Natural killer cell treated with Interleukin-12 subunit alpha and Interleukin-12 subunit beta and Interleukin-15 and Interleukin-18, amount 100 ng/mL, for 72 hours (primary cell): ENCODE measurements around the gene COQ10B. TPM values are rescaled to one million over a fixed set of nuclear protein-coding genes. Genes with fewer than 3 reads are reported as not detected.
A peak's percentile ranks its signal among the peaks of the same experiment; 100 is the strongest.
"Not testable (repeated sequence)": the region's sequence is repeated elsewhere in the genome, so short reads cannot be mapped to it uniquely, and the experiment has no call there.

Source experiments
- ATAC-seq, 2 donors: fragments of 150-1000 bp; cut with Tn5 transposase in 1 of 2; sonication (Bioruptor Pico), chemical (Tn5 transposase) in 1 of 2; 2 replicates each; pipeline ENCODE4 v1.10.0; 2021
- DNase-seq: peaks from one replicate; pipeline ENCODE4 v3.0.0; 2022; ENCODE audit warnings: low spot score
- H3K27ac Mint-ChIP-seq, 2 donors: 1 replicate in 1 of 2; 2 replicates in 1 of 2; pipeline ENCODE4 v1.8.0; 2022; ENCODE audit warnings: mixed read lengths in 2 of 2, mild to moderate bottlenecking in 1 of 2, moderate library complexity in 1 of 2
- H3K27me3 Mint-ChIP-seq, 2 donors: 1 replicate in 1 of 2; 2 replicates in 1 of 2; pipeline ENCODE4 v1.8.0; 2022; ENCODE audit warnings: mixed read lengths in 2 of 2
- H3K36me3 Mint-ChIP-seq: one replicate; pipeline ENCODE4 v1.8.0; 2022; ENCODE audit warnings: mixed read lengths
- H3K4me1 Mint-ChIP-seq, 2 donors: 1 replicate in 1 of 2; 2 replicates in 1 of 2; pipeline ENCODE4 v1.8.0; 2022; ENCODE audit warnings: low read depth in 2 of 2, mixed read lengths in 2 of 2, mild to moderate bottlenecking in 1 of 2
- H3K4me3 Mint-ChIP-seq: one replicate; pipeline ENCODE4 v1.8.0; 2022; ENCODE audit warnings: mixed read lengths
- H3K9me3 Mint-ChIP-seq: 2 replicates; pipeline ENCODE4 v1.8.0; 2022; ENCODE audit warnings: mixed read lengths
- total RNA-seq, 2 donors: library from RNA; stranded (reverse); gene quantifications; one replicate each; pipeline ENCODE4 v1.2.3, GENCODE V29; 2022

COQ10B gene
- total RNA-seq, 2 donors from 2014 or later = 27.8 to 40.4 TPM

DNA sequence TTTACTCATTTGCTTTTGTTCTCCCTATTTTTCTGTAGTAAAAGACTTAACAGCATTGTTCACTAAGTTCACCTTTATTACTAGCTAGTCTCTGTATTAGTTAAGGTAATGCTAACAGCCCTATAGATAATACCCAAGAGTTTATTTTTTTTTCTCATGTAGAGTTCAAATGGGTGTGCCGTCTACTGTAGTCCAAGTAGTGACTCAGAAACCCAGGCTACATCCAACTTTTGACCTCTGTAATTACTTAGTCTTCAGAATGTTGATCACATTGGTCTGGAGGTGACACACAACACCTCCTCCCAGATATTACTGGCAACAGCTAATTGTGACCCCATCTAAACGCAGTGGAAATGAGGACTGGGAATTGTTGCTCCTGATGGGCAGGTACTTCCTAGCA is 7.7 kb downstream of the COQ10B start:
- DNase-seq (no peak), ATAC-seq (no peak)
- peaks cover 15 to 26% of the 10 kb centered on the region in 2 donors for H3K4me1 Mint-ChIP-seq
- no peak overlapping the region for H3K4me3 Mint-ChIP-seq
- peaks cover 6% of the 10 kb centered on the region for H3K36me3 Mint-ChIP-seq
- H3K27ac Mint-ChIP-seq = no peak overlapping the region
- no peaks in the 10 kb centered on the region for H3K9me3 Mint-ChIP-seq
- no peaks in the 10 kb centered on the region for H3K27me3 Mint-ChIP-seq

DNA sequence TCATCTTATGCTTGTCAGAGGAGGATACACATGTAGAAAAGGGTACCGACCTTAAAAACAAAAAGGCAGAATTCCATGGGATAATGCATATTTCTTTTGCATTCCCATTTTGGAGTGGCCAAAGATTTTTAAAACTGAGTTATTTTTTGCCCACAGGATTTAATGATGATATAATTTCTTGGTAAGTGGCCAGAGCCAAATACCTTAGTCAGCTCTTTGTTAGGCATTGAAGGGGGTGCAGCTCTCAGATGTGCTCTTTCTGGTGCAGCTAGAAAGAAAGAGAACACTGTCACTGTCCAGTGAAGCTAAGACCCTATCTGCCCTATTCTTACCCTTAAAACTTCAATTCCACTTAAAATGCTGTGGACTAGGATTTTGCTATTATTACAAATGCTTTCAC is 10.8 kb downstream of the COQ10B start:
- no peak overlapping the region for H3K27ac Mint-ChIP-seq
- H3K4me1 Mint-ChIP-seq = peaks cover 9 to 14% of the 10 kb centered on the region in 2 donors
- DNase-seq = no peak
- no peak for ATAC-seq
- H3K36me3 Mint-ChIP-seq = peaks cover 6% of the 10 kb centered on the region
- no peaks in the 10 kb centered on the region for H3K27me3 Mint-ChIP-seq
- no peak overlapping the region for H3K4me3 Mint-ChIP-seq
- H3K9me3 Mint-ChIP-seq = no peaks in the 10 kb centered on the region

DNA sequence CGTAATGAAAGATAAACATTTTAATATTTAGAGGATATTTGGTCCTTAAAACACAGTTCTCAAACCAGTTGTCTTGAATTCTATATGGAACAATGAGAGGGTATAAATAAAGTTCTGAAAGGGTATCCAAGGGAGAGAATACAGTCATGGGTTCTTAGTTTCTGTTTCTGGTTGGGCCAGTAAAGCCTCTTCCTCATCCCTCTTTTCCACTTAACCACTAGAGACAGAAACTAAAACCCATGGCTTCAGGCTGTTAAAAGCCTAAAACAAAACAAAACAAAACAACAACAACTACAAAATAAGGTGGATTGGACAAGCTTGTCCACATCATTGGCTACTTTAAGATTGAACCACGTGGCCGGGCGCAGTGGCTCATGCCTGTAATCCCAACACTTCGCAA is 18.8 kb downstream of the COQ10B start:
- H3K27me3 Mint-ChIP-seq = no peaks in the 10 kb centered on the region
- H3K9me3 Mint-ChIP-seq = no peaks in the 10 kb centered on the region
- no peak for ATAC-seq
- peaks cover 11% of the 10 kb centered on the region for H3K36me3 Mint-ChIP-seq
- H3K4me3 Mint-ChIP-seq = no peak overlapping the region
- no peak for DNase-seq
- H3K27ac Mint-ChIP-seq = no peak overlapping the region
- H3K4me1 Mint-ChIP-seq = peaks cover 0 to 5% of the 10 kb centered on the region in 2 donors

DNA sequence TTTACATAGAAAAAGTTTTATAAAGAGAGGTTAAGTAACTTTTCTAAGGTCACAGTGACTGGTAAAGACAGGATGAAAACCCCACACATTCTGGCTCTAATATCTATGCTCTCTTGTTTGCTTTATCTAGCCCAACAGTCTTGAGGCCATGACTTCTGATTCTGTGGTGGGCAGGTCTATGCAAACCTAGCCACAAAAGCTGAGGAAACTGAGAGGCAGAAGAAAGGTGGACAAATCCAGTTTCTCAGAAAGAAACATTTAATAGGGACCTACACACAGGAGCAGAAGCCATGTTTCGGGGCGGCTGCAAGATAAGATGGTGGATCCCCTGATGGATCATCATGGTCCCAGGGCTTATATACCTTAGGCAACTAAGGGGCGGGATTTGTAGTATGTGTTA is 24.4 kb downstream of the COQ10B start:
- ATAC-seq (no peak), DNase-seq (no peak)
- H3K4me1 Mint-ChIP-seq = peaks cover 0 to 12% of the 10 kb centered on the region in 2 donors
- H3K27me3 Mint-ChIP-seq = no peaks in the 10 kb centered on the region
- peaks cover 8% of the 10 kb centered on the region for H3K36me3 Mint-ChIP-seq
- H3K27ac Mint-ChIP-seq = peak overlapping the region in 1 of 2 donors; percentile 48
- H3K4me3 Mint-ChIP-seq = no peak overlapping the region
- no peaks in the 10 kb centered on the region for H3K9me3 Mint-ChIP-seq

DNA sequence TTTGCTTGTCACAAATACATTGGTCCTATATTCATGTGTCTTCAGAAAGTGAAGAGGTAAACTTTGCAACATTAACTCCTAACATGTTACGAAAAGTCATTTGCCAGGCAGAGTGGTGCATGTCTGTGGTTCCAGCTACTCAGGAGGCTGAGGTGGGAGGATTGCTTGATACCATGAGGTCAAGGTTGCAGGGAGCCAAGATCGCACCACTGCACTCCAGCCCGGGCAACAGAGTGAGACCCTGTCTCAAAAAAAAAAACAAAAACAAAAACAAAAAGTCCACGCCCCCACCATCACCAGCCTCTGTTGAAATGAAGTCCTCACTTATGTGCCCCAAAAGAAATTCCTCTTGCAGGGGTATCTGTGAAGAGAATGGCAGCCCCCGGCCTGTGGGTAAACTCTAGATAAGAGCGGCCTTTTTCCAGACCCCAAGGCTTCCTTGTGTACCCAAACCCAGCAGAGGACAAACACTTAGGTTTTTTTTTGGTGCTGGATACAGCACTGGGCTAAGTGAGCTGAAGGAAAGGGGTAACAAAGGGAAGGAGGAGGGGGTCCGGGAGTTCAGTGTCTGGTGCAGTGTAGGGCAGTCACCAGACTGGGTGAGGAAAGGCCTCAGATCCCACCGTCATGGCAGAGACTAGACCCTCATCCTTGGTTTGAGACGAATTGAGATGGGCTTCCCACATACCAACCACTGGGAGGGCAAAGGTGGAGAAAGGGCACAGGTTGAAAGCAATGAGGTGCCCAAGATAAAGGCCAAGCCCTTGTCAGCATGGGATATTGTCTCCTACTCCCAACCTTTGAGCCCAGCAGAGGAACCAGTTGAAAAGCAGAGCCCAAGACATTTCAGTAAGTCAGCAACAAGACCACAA is 27.0 kb downstream of the COQ10B start:
- DNase-seq (no peak), ATAC-seq (peak in 1 of 2 donors; percentile 44)
- no peak overlapping the region for H3K4me3 Mint-ChIP-seq
- peak overlapping the region in 1 of 2 donors; percentile 34 for H3K27ac Mint-ChIP-seq
- peaks cover under 1 to 11% of the 10 kb centered on the region in 2 donors for H3K4me1 Mint-ChIP-seq
- H3K27me3 Mint-ChIP-seq = no peaks in the 10 kb centered on the region
- no peaks in the 10 kb centered on the region for H3K9me3 Mint-ChIP-seq
- H3K36me3 Mint-ChIP-seq = peaks cover 13% of the 10 kb centered on the region

DNA sequence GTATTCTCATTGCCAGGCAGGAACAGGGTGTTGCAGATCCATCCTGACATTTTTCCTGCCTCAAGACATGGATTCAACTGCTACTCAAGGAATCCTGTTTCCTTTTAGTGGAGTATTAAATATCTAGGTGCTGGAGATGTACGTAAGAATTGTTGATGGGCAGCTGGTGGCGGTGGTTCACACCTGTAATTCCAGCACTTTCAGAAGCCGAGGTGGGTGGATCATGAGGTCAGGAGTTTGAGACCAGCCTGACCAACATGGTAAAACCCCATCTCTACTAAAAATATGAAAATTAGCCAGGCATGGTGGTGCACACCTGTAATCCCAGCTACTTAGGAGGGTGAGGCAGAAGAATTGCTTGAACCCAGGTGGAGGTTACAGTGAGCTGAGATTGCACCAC is 30.9 kb downstream of the COQ10B start:
- not testable (repeated sequence) for H3K27ac Mint-ChIP-seq, DNase-seq, H3K9me3 Mint-ChIP-seq, H3K4me1 Mint-ChIP-seq, H3K27me3 Mint-ChIP-seq, H3K4me3 Mint-ChIP-seq, ATAC-seq
- peaks cover 39% of the 10 kb centered on the region for H3K36me3 Mint-ChIP-seq

DNA sequence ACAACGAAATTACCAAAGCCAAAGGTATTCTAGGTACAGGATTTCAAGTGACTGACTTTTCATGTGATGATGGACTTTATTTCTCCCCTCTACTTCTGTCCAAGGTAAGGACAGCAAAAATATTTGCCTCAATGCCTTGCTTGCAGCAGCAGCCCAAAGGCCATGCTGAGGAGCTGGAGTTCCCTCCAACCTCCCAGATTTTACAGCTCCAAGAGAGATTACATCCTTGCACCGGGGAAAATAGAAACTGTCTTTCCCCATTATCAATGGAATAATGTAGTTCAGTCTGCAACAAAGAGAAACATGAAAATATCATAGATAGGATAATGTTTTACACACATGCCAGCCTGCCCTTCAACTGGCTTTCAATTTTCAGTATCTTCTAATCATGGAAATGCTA is 32.8 kb downstream of the COQ10B start:
- no peak for ATAC-seq
- peak overlapping the region; percentile 50 to 66 for H3K27ac Mint-ChIP-seq
- no peak overlapping the region for H3K4me3 Mint-ChIP-seq
- H3K36me3 Mint-ChIP-seq = peaks cover 42% of the 10 kb centered on the region
- no peaks in the 10 kb centered on the region for H3K9me3 Mint-ChIP-seq
- H3K27me3 Mint-ChIP-seq = no peaks in the 10 kb centered on the region
- DNase-seq = no peak
- peaks cover 4 to 6% of the 10 kb centered on the region in 2 donors for H3K4me1 Mint-ChIP-seq

DNA sequence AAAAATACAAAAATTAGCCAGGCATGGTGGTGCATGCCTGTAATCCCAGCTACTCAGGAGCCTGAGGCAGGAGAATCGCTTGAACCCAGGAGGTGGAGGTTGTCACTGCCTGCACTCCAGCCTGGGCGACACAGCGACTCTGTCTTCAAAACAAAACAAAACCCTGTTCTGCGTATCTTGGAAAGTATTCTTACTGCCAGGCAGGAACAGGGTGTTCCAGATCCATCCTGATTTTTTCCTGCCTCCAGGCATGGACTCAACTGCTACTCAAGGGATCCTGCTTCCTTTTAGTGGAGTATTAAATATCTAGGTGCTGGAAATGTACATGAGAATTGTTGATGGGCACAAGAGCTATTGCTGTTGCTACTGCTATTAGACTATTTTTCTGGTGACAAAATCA is 34.0 kb downstream of the COQ10B start:
- no peak overlapping the region for H3K27ac Mint-ChIP-seq
- peaks cover 4 to 6% of the 10 kb centered on the region in 2 donors for H3K4me1 Mint-ChIP-seq
- H3K27me3 Mint-ChIP-seq = no peaks in the 10 kb centered on the region
- DNase-seq (no peak), ATAC-seq (no peak)
- H3K9me3 Mint-ChIP-seq = no peaks in the 10 kb centered on the region
- H3K36me3 Mint-ChIP-seq = peaks cover 47% of the 10 kb centered on the region
- no peak overlapping the region for H3K4me3 Mint-ChIP-seq

DNA sequence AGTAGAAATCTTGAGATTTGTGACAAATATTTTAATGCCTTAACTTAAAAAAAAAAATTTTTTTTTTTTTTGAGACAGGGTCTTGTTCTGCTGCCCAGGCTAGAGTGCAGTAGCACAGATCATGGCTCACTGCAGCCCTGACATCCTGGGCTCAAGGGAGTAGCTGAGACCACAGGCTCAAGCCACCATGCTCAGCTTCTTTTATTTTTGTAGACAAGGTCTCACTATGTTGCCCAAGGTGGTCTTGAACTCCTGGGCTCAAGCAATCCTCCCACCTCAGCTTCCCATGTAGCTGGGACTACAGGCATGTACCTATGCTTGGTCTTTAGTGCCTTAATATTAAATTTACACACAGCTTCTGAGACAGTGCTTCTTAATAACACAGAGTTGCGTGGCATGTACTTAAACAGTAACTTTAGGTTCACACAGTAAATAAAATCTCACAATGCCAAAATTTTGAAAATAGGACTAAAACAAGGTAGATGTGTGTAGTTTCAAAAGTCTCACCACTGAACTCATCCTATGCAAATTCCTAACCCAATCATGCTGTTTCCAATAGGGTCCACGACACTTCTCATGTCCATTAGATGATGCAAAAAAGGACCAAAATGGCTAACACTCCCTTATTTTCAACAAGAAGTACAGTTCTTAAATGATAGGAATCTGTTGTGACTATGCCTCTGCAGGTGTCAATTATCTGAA is 42.2 kb downstream of the COQ10B start:
- Mint-ChIP-seq H3K36me3 (peaks cover 37% of the 10 kb centered on the region), H3K9me3 (no peaks in the 10 kb centered on the region), H3K27me3 (no peaks in the 10 kb centered on the region), H3K27ac (peak overlapping the region in 1 of 2 donors; percentile 43), H3K4me3 (peak overlapping the region; percentile 97), H3K4me1 (peaks cover 18 to 25% of the 10 kb centered on the region in 2 donors)
- no peak for ATAC-seq
- no peak for DNase-seq

DNA sequence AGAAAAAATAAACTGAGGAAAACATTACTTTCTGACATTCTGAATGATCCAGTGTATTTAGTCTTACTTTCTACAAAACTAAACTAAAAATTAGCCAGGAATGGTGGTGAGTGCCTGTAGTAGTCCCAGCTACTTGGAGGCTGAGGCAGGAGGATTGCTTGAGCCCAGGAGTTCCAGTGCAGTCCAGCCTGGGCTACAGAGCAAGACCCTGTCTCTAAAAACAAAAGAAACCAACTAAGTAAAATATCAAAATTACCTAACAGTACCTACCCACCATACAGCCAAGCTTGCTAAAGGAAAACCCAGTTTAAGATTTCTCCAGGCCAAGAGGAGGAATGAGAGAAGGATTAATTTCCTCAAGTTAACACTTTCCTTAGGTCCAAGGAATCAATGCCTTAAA is 43.3 kb downstream of the COQ10B start:
- Mint-ChIP-seq H3K9me3 (no peaks in the 10 kb centered on the region), H3K4me1 (peaks cover 23 to 35% of the 10 kb centered on the region in 2 donors), H3K27ac (peak overlapping the region; percentile 43 to 46), H3K27me3 (no peaks in the 10 kb centered on the region), H3K4me3 (peak overlapping the region; percentile 97), H3K36me3 (peaks cover 40% of the 10 kb centered on the region)
- ATAC-seq (no peak), DNase-seq (no peak)

DNA sequence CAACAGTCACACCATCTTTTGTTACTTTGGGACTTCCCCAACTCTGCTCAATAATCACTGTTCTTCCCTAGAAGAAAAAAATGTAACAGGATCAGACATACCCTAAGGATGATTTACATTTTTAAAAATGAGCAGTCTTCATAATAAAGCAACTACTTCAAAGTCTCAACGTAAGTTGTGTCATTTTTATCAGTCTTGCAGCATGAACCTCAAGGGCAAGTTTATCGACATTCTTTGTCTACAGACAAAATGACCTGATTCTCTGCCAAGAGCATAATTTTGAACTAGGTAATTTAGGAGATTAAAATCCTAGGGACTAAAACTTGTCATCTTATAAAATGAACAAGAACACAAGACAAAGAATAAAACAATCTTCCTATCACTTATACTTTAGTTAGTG is 44.0 kb downstream of the COQ10B start:
- Mint-ChIP-seq H3K27me3 (no peaks in the 10 kb centered on the region), H3K4me3 (peak overlapping the region; percentile 97), H3K4me1 (peaks cover 26 to 40% of the 10 kb centered on the region in 2 donors), H3K36me3 (peaks cover 46% of the 10 kb centered on the region), H3K27ac (peak overlapping the region; percentile 86 to 95), H3K9me3 (no peaks in the 10 kb centered on the region)
- no peak for ATAC-seq
- no peak for DNase-seq

DNA sequence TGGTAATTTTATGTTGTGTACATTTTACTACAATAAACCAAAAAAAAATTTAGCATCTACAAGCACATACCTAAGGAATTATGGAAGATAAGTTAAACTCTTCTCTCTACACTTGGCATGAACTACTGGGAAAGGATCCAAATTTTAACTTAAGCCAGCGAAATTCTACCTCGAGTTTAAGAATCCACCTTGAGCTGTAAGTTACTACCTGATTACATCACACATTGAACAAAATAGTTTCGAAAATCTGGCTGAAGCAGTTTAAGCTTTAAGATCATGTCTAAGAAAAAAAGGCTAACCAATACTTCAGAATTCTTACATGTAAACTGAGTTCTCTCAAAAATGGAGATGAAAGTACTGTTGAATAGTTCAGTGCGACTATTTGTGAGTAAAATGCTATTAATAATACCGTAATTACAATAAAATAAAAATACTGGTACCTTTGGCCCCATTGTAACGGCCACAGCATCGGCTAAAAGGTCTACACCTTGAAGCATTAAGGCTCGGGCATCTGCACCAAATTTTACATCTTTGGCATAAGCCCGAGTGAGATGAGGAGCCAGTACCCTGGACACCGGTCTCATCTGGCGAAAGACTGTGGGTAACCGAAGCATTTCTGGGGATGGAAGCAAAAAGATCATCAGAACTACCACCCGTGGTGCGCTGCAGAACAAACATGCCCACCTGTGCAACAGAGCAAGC is 45.0 kb downstream of the COQ10B start:
- peak overlapping the region; percentile 97 for H3K4me3 Mint-ChIP-seq
- no peaks in the 10 kb centered on the region for H3K27me3 Mint-ChIP-seq
- peaks cover 27 to 43% of the 10 kb centered on the region in 2 donors for H3K4me1 Mint-ChIP-seq
- peak overlapping the region; percentile 86 to 95 for H3K27ac Mint-ChIP-seq
- DNase-seq (no peak), ATAC-seq (no peak)
- H3K9me3 Mint-ChIP-seq = no peaks in the 10 kb centered on the region
- H3K36me3 Mint-ChIP-seq = peaks cover 49% of the 10 kb centered on the region

DNA sequence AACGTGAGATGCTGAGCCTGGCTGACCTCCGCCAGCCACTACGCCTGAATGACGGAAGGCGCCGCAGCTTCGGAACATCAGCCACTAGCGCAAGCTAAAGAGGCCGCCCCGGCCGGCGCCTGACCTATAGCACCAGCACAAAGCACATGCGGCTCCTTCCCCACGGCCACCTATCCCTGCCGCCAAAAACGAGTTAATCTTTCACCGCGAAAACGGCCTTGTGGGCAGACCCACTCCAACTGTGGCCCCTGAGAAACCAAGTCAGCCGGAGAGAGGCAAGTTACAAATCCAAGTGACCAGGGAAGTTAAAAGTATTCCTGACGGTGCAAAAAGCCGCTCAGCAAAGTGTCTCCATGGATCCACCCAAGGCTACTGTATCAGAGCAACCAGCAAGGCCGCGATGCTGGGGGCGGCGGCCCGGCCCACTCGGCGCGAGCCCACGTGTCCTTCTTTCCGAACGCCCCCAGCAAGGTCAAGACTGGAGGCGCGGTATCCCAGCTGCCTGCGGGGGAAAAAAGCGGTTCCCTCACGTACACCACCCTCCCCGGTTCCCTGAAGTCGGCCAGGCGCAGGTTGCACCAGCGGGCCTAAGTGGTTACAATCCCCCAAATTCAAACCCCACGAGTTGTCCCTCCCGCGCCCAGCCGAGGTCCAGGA is 45.7 kb downstream of the COQ10B start:
- Mint-ChIP-seq H3K27ac (peak overlapping the region; percentile 86 to 95), H3K9me3 (no peaks in the 10 kb centered on the region), H3K4me1 (peaks cover 27 to 44% of the 10 kb centered on the region in 2 donors), H3K4me3 (peak overlapping the region; percentile 97), H3K27me3 (no peaks in the 10 kb centered on the region), H3K36me3 (peaks cover 49% of the 10 kb centered on the region)
- DNase-seq (peak; percentile 69), ATAC-seq (peak in 1 of 2 donors; percentile 2)
